ENCODE results near the gene RAB13. TPM values are rescaled to one million over a fixed set of nuclear protein-coding genes. Genes with fewer than 3 reads are reported as not detected.

RAB13 gene
- total RNA-seq, 1 donor from 2014 or later: 145 TPM

GRCh38 chr1:153995640-153996039 lies 9.5 kb upstream of the RAB13 start:
- no peak overlapping the region for H3K9ac ChIP-seq (ENCODE audit: low read length)
- H3K9me3 ChIP-seq (ENCODE audit: insufficient read depth, low read depth, low read length): no peaks in the 10 kb centered on the region
- TF ChIP-seq CTCF (IDR thresholded peaks at IDR 0.05; ENCODE audit: insufficient read depth, low read depth, low read length) (no peak), EZH2 (IDR thresholded peaks at IDR 0.05; ENCODE audit: insufficient read depth, low read length) (no peak)
- H4K20me1 ChIP-seq (ENCODE audit: insufficient read depth, low read length): peaks cover 25% of the 10 kb centered on the region
- H3K27ac ChIP-seq (ENCODE audit: low read depth, low read length): no peak overlapping the region
- peaks cover 13% of the 10 kb centered on the region for H3K4me1 Mint-ChIP-seq (ENCODE audit: low read depth, unreplicated experiment)
- DNase-seq (ENCODE audit: low read depth) (no peak), FAIRE-seq (no peak)
- peaks cover 15% of the 10 kb centered on the region for H3K4me1 ChIP-seq (ENCODE audit: insufficient read depth, low read length)
- H2AFZ ChIP-seq (ENCODE audit: low read depth, low read length): no peak overlapping the region
- H3K4me3 Mint-ChIP-seq (ENCODE audit: unreplicated experiment): no peak overlapping the region
- no peaks in the 10 kb centered on the region for H3K27me3 ChIP-seq (ENCODE audit: insufficient read depth, low read length)
- H3K27me3 Mint-ChIP-seq (ENCODE audit: low read depth, unreplicated experiment): no peaks in the 10 kb centered on the region
- no peak overlapping the region for H3K4me3 ChIP-seq (ENCODE audit: insufficient read depth, low read depth, low read length)
- H3K4me2 ChIP-seq (ENCODE audit: low read length): no peak overlapping the region
- no peak overlapping the region for H3K27ac Mint-ChIP-seq (ENCODE audit: unreplicated experiment)
- peaks cover 22% of the 10 kb centered on the region for H3K36me3 ChIP-seq (ENCODE audit: insufficient read depth, low read length)
- peaks cover 20% of the 10 kb centered on the region for H3K79me2 ChIP-seq (ENCODE audit: insufficient read depth, low read length)
- H3K9me3 Mint-ChIP-seq (ENCODE audit: unreplicated experiment): peaks cover 2% of the 10 kb centered on the region
- peaks cover 16% of the 10 kb centered on the region for H3K36me3 Mint-ChIP-seq (ENCODE audit: low read depth, unreplicated experiment)

GRCh38 chr1:153995202-153995601 lies 9.1 kb upstream of the RAB13 start:
- Mint-ChIP-seq H3K9me3 (ENCODE audit: unreplicated experiment) (peaks cover 2% of the 10 kb centered on the region), H3K27ac (ENCODE audit: unreplicated experiment) (no peak overlapping the region), H3K4me3 (ENCODE audit: unreplicated experiment) (no peak overlapping the region), H3K36me3 (ENCODE audit: low read depth, unreplicated experiment) (peaks cover 15% of the 10 kb centered on the region), H3K27me3 (ENCODE audit: low read depth, unreplicated experiment) (no peaks in the 10 kb centered on the region), H3K4me1 (ENCODE audit: low read depth, unreplicated experiment) (peaks cover 11% of the 10 kb centered on the region)
- peaks cover 22% of the 10 kb centered on the region for H3K36me3 ChIP-seq (ENCODE audit: insufficient read depth, low read length)
- H3K4me1 ChIP-seq (ENCODE audit: insufficient read depth, low read length): peaks cover 15% of the 10 kb centered on the region
- no peaks in the 10 kb centered on the region for H3K9me3 ChIP-seq (ENCODE audit: insufficient read depth, low read depth, low read length)
- peaks cover 25% of the 10 kb centered on the region for H4K20me1 ChIP-seq (ENCODE audit: insufficient read depth, low read length)
- H3K4me3 ChIP-seq (ENCODE audit: insufficient read depth, low read depth, low read length): no peak overlapping the region
- H3K27me3 ChIP-seq (ENCODE audit: insufficient read depth, low read length): no peaks in the 10 kb centered on the region
- no peak overlapping the region for H3K9ac ChIP-seq (ENCODE audit: low read length)
- H3K79me2 ChIP-seq (ENCODE audit: insufficient read depth, low read length): peaks cover 22% of the 10 kb centered on the region
- FAIRE-seq: no peak
- no peak overlapping the region for H3K27ac ChIP-seq (ENCODE audit: low read depth, low read length)
- TF ChIP-seq CTCF (IDR thresholded peaks at IDR 0.05; ENCODE audit: insufficient read depth, low read depth, low read length) (no peak), EZH2 (IDR thresholded peaks at IDR 0.05; ENCODE audit: insufficient read depth, low read length) (no peak)
- H3K4me2 ChIP-seq (ENCODE audit: low read length): no peak overlapping the region
- no peak for DNase-seq (ENCODE audit: low read depth)
- no peak overlapping the region for H2AFZ ChIP-seq (ENCODE audit: low read depth, low read length)

- Mint-ChIP-seq H3K27me3 (ENCODE audit: low read depth, unreplicated experiment) (no peaks in the 10 kb centered on the region), H3K27ac (ENCODE audit: unreplicated experiment) (peak overlapping the region; percentile 73), H3K4me3 (ENCODE audit: unreplicated experiment) (peak overlapping the region; percentile 96), H3K36me3 (ENCODE audit: low read depth, unreplicated experiment) (peaks cover 15% of the 10 kb centered on the region), H3K4me1 (ENCODE audit: low read depth, unreplicated experiment) (peaks cover 15% of the 10 kb centered on the region), H3K9me3 (ENCODE audit: unreplicated experiment) (peaks cover 2% of the 10 kb centered on the region)
- H3K4me2 ChIP-seq (ENCODE audit: low read length): peak overlapping the region; percentile 92
- TF ChIP-seq CTCF (IDR thresholded peaks at IDR 0.05; ENCODE audit: insufficient read depth, low read depth, low read length) (no peak), EZH2 (IDR thresholded peaks at IDR 0.05; ENCODE audit: insufficient read depth, low read length) (no peak)
- H3K9ac ChIP-seq (ENCODE audit: low read length): peak overlapping the region; percentile 95
- no peaks in the 10 kb centered on the region for H3K9me3 ChIP-seq (ENCODE audit: insufficient read depth, low read depth, low read length)
- H3K27ac ChIP-seq (ENCODE audit: low read depth, low read length): no peak overlapping the region
- FAIRE-seq (no peak), DNase-seq (ENCODE audit: low read depth) (no peak)
- H4K20me1 ChIP-seq (ENCODE audit: insufficient read depth, low read length): peaks cover 25% of the 10 kb centered on the region
- peak overlapping the region; percentile 88 for H3K4me3 ChIP-seq (ENCODE audit: insufficient read depth, low read depth, low read length)
- peaks cover 22% of the 10 kb centered on the region for H3K79me2 ChIP-seq (ENCODE audit: insufficient read depth, low read length)
- no peak overlapping the region for H2AFZ ChIP-seq (ENCODE audit: low read depth, low read length)
- H3K4me1 ChIP-seq (ENCODE audit: insufficient read depth, low read length): peaks cover 17% of the 10 kb centered on the region
- peaks cover 22% of the 10 kb centered on the region for H3K36me3 ChIP-seq (ENCODE audit: insufficient read depth, low read length)
- H3K27me3 ChIP-seq (ENCODE audit: insufficient read depth, low read length): no peaks in the 10 kb centered on the region
Measured at GRCh38 chr1:153991806-153992205, 5.7 kb upstream of the RAB13 start.
